Endothelial cell of umbilical vein (primary cell): Measurements from ENCODE around the gene CCDC73. TPM values are rescaled to one million over a fixed set of nuclear protein-coding genes. Genes with fewer than 3 reads are reported as not detected.

Experiments
- BruUV-seq: library from RNA; stranded (reverse); fragments of 400-500 nt; replicated peaks from 2 replicates; lab custom pipeline; 2021; lab: Mats Ljungman, UMichigan
- CTCF ChIA-PET: fragments of 300-600, 350-600 bp; sonication (Branson Sonifier 250); formaldehyde crosslinking; loops from one replicate; lab custom pipeline; 2021; ENCODE audit warnings: antibody characterized with exemption, inconsistent platforms; lab: Charles Lee
- POLR2A ChIA-PET: fragments of 300-600, 350-600 bp; sonication (Branson Sonifier 250); formaldehyde crosslinking; loops from one replicate; lab custom pipeline; 2021; ENCODE audit warnings: antibody characterized with exemption, inconsistent platforms; lab: Charles Lee
- DNase-seq: peaks from one replicate; pipeline ENCODE4 v3.0.0-alpha.2; 2011; ENCODE audit warnings: low read depth, low spot score
- FAIRE-seq: peaks from 2 replicates; lab custom pipeline; 2011; peaks lifted over from hg19 to GRCh38; lab: Jason Lieb, UNC
- H2AFZ ChIP-seq: 2 replicates; pipeline ENCODE4 v1.6.0; 2012; ENCODE audit warnings: low read depth, low read length, control low read depth, inconsistent platforms
- H3K27ac ChIP-seq: 2 replicates; pipeline ENCODE4 v1.5.1; 2011; ENCODE audit warnings: low read depth, mild to moderate bottlenecking, control low read depth, low read length, moderate library complexity; ENCODE audit not compliant: insufficient read depth
- H3K27me3 ChIP-seq, 2 experiments: 2 replicates each; pipeline versions ENCODE4 v1.6.0 to v1.6.1; 2011; ENCODE audit warnings: low read length in 2 of 2, mixed read lengths in 1 of 2; ENCODE audit not compliant: control insufficient read depth in 2 of 2, insufficient read depth in 2 of 2
- H3K36me3 ChIP-seq, 2 experiments: 2 replicates in 1 of 2; 3 replicates in 1 of 2; pipeline ENCODE4 v1.5.1; 2011; ENCODE audit warnings: low read length in 2 of 2, mild to moderate bottlenecking in 1 of 2, moderate library complexity in 1 of 2; ENCODE audit not compliant: control insufficient read depth in 2 of 2, insufficient read depth in 2 of 2; ENCODE audit errors: extremely low read depth in 1 of 2
- H3K4me1 ChIP-seq: 3 replicates; pipeline ENCODE4 v1.5.1; 2011; ENCODE audit warnings: mild to moderate bottlenecking, low read length; ENCODE audit not compliant: control insufficient read depth, insufficient read depth; ENCODE audit errors: extremely low read depth
- H3K4me2 ChIP-seq: 2 replicates; pipeline ENCODE4 v1.6.1; 2011; ENCODE audit warnings: low read length, control low read depth, mixed read lengths; ENCODE audit not compliant: insufficient read depth
- H3K4me3 ChIP-seq, 3 experiments: fragments of 200-600 bp in 1 of 3; sonication (generic), shearing (Covaris generic) in 1 of 3; replicated peaks in 1 of 3; 2 replicates each; pipeline ENCODE4 v1.5.1; 2011 to 2016; ENCODE audit warnings: control low read depth in 3 of 3, low read length in 3 of 3, mild to moderate bottlenecking in 2 of 3, inconsistent platforms in 1 of 3, low read depth in 1 of 3, moderate library complexity in 1 of 3; ENCODE audit not compliant: insufficient read depth in 1 of 3
- H3K79me2 ChIP-seq: 2 replicates; pipeline ENCODE4 v1.6.0; 2012; ENCODE audit warnings: low read length, inconsistent platforms; ENCODE audit not compliant: control insufficient read depth, insufficient read depth
- H3K9ac ChIP-seq: replicated peaks from 2 replicates; pipeline ENCODE3; 2011; ENCODE audit warnings: low read length, control low read depth; ENCODE audit not compliant: insufficient read depth; ENCODE audit errors: extremely low read depth
- H3K9me1 ChIP-seq: replicated peaks from 3 replicates; pipeline ENCODE4 v1.6.0; 2011; ENCODE audit warnings: mild to moderate bottlenecking, low read length; ENCODE audit not compliant: control insufficient read depth, insufficient read depth; ENCODE audit errors: extremely low read depth
- H3K9me3 ChIP-seq: replicated peaks from 2 replicates; pipeline ENCODE4 v1.5.1; 2012; ENCODE audit warnings: low read length, inconsistent platforms; ENCODE audit not compliant: control insufficient read depth, insufficient read depth
- H4K20me1 ChIP-seq: replicated peaks from 2 replicates; pipeline ENCODE3; 2011; ENCODE audit warnings: mild to moderate bottlenecking, low read length; ENCODE audit not compliant: control insufficient read depth, insufficient read depth; ENCODE audit errors: extremely low read depth
- CTCF ChIP-seq, 2 donors: IDR thresholded peaks; 1 replicate in 1 of 2; 2 replicates in 1 of 2; pipeline ENCODE4 v1.5.1; 2011; ENCODE audit warnings: low read length in 2 of 2, mild to moderate bottlenecking in 2 of 2, moderate library complexity in 2 of 2, control low read depth in 1 of 2, inconsistent platforms in 1 of 2, low read depth in 1 of 2; ENCODE audit not compliant: insufficient read depth in 1 of 2; ENCODE audit errors: extremely low read depth in 1 of 2
- EZH2 ChIP-seq: IDR thresholded peaks from 2 replicates; pipeline ENCODE4 v1.6.1; 2012; ENCODE audit warnings: borderline replicate concordance, low read depth, mild to moderate bottlenecking, moderate library complexity, low read length, inconsistent platforms; ENCODE audit not compliant: severe bottlenecking
- FOS ChIP-seq: IDR thresholded peaks from 2 replicates; pipeline ENCODE4 v1.6.1; 2011; ENCODE audit warnings: mild to moderate bottlenecking, low read length, moderate library complexity, borderline replicate concordance; ENCODE audit not compliant: insufficient read depth
- GATA2 ChIP-seq: IDR thresholded peaks from 2 replicates; pipeline ENCODE4 v1.7.0; 2011; ENCODE audit warnings: low read depth, mild to moderate bottlenecking, moderate library complexity, mixed read lengths, low read length; ENCODE audit not compliant: insufficient read length, insufficient read depth
- JUN ChIP-seq: IDR thresholded peaks from 2 replicates; pipeline ENCODE4 v1.6.1; 2011; ENCODE audit warnings: borderline replicate concordance, low read depth; ENCODE audit not compliant: insufficient read length, insufficient read depth
- MAX ChIP-seq: IDR thresholded peaks from 2 replicates; pipeline ENCODE4 v1.6.1; 2011; ENCODE audit not compliant: insufficient read depth, insufficient read length
- MYC ChIP-seq: IDR thresholded peaks from one replicate; pipeline ENCODE4 v1.6.1; 2011; ENCODE audit warnings: mild to moderate bottlenecking, low read depth, low read length
- POLR2A ChIP-seq: IDR thresholded peaks from 2 replicates; pipeline ENCODE4 v1.6.1; 2012; ENCODE audit warnings: low read depth, mild to moderate bottlenecking, control low read depth, low read length
- POLR2AphosphoS5 ChIP-seq: IDR thresholded peaks from 2 replicates; pipeline ENCODE4 v1.6.1; 2012; ENCODE audit warnings: low read depth, mild to moderate bottlenecking, control low read depth, low read length, moderate library complexity; ENCODE audit not compliant: insufficient read depth
- dilution Hi-C: fragments of 300-500 bp; cut with MboI; formaldehyde crosslinking; loops from one replicate; pipeline ENCODE4 v1.15.0; 2019; ENCODE audit warnings: low sequenced_read_pairs; ENCODE audit not compliant: extremely low pct_ligation_motif_present
- intact Hi-C: fragments of 100-400 bp; cut with micrococcal nuclease; formaldehyde crosslinking; loops from one replicate; pipeline ENCODE4 v1.10.0; 2022
- polyA plus RNA-seq, 4 experiments: library from polyadenylated mRNA; depleted of rRNA in 3 of 4; stranded (reverse) in 3 of 4; unstranded in 1 of 4; fragments of >200 nt; gene quantifications; 2 replicates each; pipeline versions ENCODE4 v1.2.1 to v1.2.3, GENCODE V29; 2011 to 2012; ENCODE audit warnings: missing spikeins in 1 of 4
- total RNA-seq: library from RNA; stranded (reverse); gene quantifications from 2 replicates; pipeline ENCODE4 v1.2.3, GENCODE V29; 2021

The CCDC73 gene
- total and polyA plus RNA-seq, 2 donors (not counting 3 experiments of a cell fraction or from before 2014, with no cell fraction given), result not detected

- POLR2A ChIA-PET, result no interaction called here
- H2AFZ ChIP-seq, result no peak overlapping the region
- H3K36me3 ChIP-seq, result no peaks in the 10 kb centered on the region
- H3K27me3 ChIP-seq, result no peaks in the 10 kb centered on the region
- H3K27ac ChIP-seq, result no peak overlapping the region
- H4K20me1 ChIP-seq, result no peaks in the 10 kb centered on the region
- H3K79me2 ChIP-seq, result no peaks in the 10 kb centered on the region
- TF ChIP-seq CTCF (IDR thresholded peaks at IDR 0.05; ENCODE audit: extremely low read depth in 1 of 2, insufficient read depth in 1 of 2, low read depth in 1 of 2, low read length in 2 of 2) (no peak), FOS (no peak), POLR2AphosphoS5 (no peak), JUN (no peak), MYC (no peak), POLR2A (no peak), GATA2 (no peak), EZH2 (no peak), MAX (no peak)
- H3K9me1 ChIP-seq, result no peaks in the 10 kb centered on the region
- CTCF ChIA-PET, result no interaction called here
- H3K4me2 ChIP-seq, result no peak overlapping the region
- H3K9me3 ChIP-seq, result no peaks in the 10 kb centered on the region
- no TSS peak for BruUV-seq
- dilution Hi-C loops, result no loop called here
- DNase-seq, result no peak
- FAIRE-seq, result no peak
- H3K4me3 ChIP-seq, result no peak overlapping the region
- intact Hi-C loops, result no loop called here
- no peak overlapping the region for H3K9ac ChIP-seq
- no peaks in the 10 kb centered on the region for H3K4me1 ChIP-seq
Measured at GRCh38 chr11:32751381-32751780, 43.1 kb downstream of the CCDC73 start.
